Omental fat pad (tissue), 4 donors: ENCODE data around the gene TMEM86A. TPM values are rescaled to one million over a fixed set of nuclear protein-coding genes. Genes with fewer than 3 reads are reported as not detected.

Experiments used
- ATAC-seq: fragments of 150-250 bp; one replicate; pipeline ENCODE4 v1.9.1; 2016; ENCODE audit warnings: mild to moderate bottlenecking, moderate library complexity; ENCODE audit not compliant: low FRiP score
- DNase-seq: peaks from one replicate; pipeline ENCODE4 v3.0.0-alpha.2; 2019; ENCODE audit warnings: low spot score
- CTCF ChIP-seq, 3 donors: fragments of 450-650 bp; IDR thresholded peaks; one replicate each; pipeline ENCODE4 v1.5.1; 2016 to 2017; ENCODE audit warnings: antibody characterized with exemption in 3 of 3, mild to moderate bottlenecking in 3 of 3, moderate library complexity in 2 of 3
- total RNA-seq, 4 donors: library from RNA; depleted of rRNA; stranded (reverse); fragments of >200 nt; gene quantifications; one replicate each; pipeline ENCODE4 v1.1.0, GENCODE V29; 2016

TMEM86A gene
- total RNA-seq, 4 donors from 2014 or later, result 3.4 to 8.3 (median 5.8) TPM

- no peak for ATAC-seq
- TF ChIP-seq CTCF (IDR thresholded peaks at IDR 0.05), result no peak
- no peak for DNase-seq
These were observed 21.7 kb downstream of the TMEM86A start for GRCh38 chr11:18720091-18720807.

DNA sequence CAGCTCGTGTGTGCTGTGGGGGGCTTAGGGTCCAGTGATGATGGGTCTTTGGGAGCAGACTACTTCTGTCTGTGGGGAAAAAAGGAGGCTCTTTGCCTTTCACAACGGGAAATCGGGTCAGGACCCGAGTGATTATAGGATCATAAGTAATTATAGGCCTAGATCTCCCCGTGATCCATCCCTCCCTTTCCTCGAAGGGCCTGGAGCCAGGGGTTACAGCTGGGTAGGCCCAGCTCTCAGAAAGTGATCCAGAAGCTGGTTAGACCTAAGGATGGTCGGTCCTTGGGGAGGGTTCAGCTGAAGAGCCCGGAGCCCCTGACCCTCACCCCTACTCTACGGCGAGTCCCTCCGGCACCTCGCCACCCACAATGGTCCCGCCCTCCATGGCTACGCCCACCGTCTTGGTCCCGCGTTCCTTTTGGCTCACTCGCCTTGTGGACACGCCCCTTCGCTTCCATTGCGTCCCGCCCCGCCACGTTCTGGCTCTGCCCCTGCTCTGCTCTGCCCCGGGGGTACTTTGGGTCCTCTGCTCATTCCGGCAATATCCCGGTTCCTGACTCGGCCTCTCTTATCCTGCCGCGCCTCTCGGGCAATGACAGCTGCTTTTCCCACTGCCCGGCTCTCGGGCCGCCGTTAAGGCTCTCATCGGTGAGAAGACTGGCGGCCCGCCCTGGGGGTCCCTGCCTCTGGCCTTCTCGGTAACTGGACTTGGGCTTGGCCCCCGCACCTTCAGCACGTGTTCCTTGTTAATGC, 22.4 kb downstream of the TMEM86A start:
- TF ChIP-seq CTCF (IDR thresholded peaks at IDR 0.05), result no peak
- ATAC-seq, result peak; percentile 96
- DNase-seq, result peak; percentile 76

GRCh38 chr11:18721561-18722292, 23.1 kb downstream of the TMEM86A start:
- TF ChIP-seq CTCF (IDR thresholded peaks at IDR 0.05), result peak in 1 of 3 donors; percentile 52
- DNase-seq (no peak), ATAC-seq (peak; percentile 39)

DNA sequence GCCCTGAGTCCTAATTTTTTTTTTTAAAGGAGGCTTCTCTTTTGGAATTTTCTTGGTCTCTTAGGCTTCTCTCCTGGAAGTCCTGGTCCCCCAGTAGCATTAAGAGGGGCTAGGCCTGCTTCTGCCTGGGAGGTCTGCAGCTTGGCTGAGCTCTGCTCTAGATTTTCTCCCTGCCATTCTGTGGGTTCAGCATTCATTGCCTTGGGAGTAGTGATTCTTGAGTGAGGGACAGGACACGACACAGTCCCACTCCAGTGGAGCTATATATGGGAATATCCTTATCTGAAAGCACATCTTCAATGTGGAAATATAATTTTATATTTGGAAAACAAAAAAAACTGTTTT, 23.7 kb downstream of the TMEM86A start:
- TF ChIP-seq CTCF (IDR thresholded peaks at IDR 0.05), result no peak
- ATAC-seq, result no peak
- DNase-seq, result no peak

DNA sequence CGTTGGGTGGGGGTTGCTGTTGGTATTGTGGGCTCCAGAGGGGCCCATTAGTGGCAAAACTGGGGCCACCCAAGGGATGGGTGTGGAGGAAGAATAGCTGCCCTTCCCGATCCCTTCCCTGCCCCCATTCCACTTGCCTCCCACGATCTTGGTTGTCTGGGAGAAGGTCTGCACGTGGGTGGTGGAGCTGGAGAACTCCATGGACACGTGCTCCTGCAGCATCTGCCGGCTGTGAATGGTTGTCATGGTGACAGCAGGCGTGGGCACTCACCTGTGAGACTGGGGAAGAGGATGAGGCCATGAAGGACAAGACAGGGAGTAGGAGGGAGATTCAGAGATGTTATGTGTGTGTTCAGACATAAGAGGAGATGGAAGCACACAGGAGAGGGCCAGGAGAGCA, 25.4 kb downstream of the TMEM86A start:
- no peak for ATAC-seq
- DNase-seq, result no peak
- TF ChIP-seq CTCF (IDR thresholded peaks at IDR 0.05), result no peak

- no peak for TF ChIP-seq CTCF (IDR thresholded peaks at IDR 0.05)
- no peak for DNase-seq
- no peak for ATAC-seq
These were observed 27.5 kb downstream of the TMEM86A start, which contains the start of gene IGSF22 for GRCh38 chr11:18726040-18726439. Gene IGSF22 (minus strand): TSS chr11:18726188. CDS start chr11:18724236, 1,952 bp downstream.
